ENCODE data around the gene SLC13A4. TPM values are rescaled to one million over a fixed set of nuclear protein-coding genes. Genes with fewer than 3 reads are reported as not detected.

SLC13A4 gene
- total RNA-seq, 2 experiments from 2014 or later: not detected

- no peak for DNase-seq (ENCODE audit: low spot score)
- TF ChIP-seq CTCF (conservative IDR thresholded peaks at IDR 0.05; ENCODE audit: low read length) (no peak), EZH2phosphoT487 (IDR thresholded peaks at IDR 0.05; ENCODE audit: borderline replicate concordance, low read depth, low read length) (no peak)
- Histone ChIP-seq H3K9me2 (ENCODE audit: insufficient read depth, low read length) (no peaks in the 10 kb centered on the region), H3K9me3 (ENCODE audit: low read length) (no peaks in the 10 kb centered on the region), H3K27ac (ENCODE audit: low read depth, low read length, poor library complexity, severe bottlenecking) (no peak overlapping the region), H4K20me1 (ENCODE audit: insufficient read depth, low read length) (no peaks in the 10 kb centered on the region), H3K4me2 (ENCODE audit: low read length) (no peak overlapping the region), H3K79me2 (ENCODE audit: insufficient read depth, low read depth, low read length) (no peaks in the 10 kb centered on the region), H2AFZ (ENCODE audit: low read length) (no peak overlapping the region), H3K4me3 (ENCODE audit: low read depth, low read length, poor library complexity, severe bottlenecking) (no peak overlapping the region), H3K4me1 (ENCODE audit: insufficient read depth, low read length, poor library complexity, severe bottlenecking) (no peaks in the 10 kb centered on the region), H3K36me3 (ENCODE audit: insufficient read depth, low read length) (no peaks in the 10 kb centered on the region)
- intact Hi-C loops (cut with micrococcal nuclease; ENCODE audit: unreplicated experiment): no loop called here
- no TSS peak for BruUV-seq (replicated peaks)
- ChIA-PET POLR2A (interaction anchor here (0.6 kb wide), 1 partner anchor 602 kb away, joined by 3 read pairs; no protein-coding TSS in a partner anchor), CTCF (ENCODE audit: unreplicated experiment) (no interaction called here)
These were observed 40.1 kb upstream of the SLC13A4 start for GRCh38 chr7:135768064-135768463.

- TF ChIP-seq CTCF (conservative IDR thresholded peaks at IDR 0.05; ENCODE audit: low read length) (no peak), EZH2phosphoT487 (IDR thresholded peaks at IDR 0.05; ENCODE audit: borderline replicate concordance, low read depth, low read length) (no peak)
- H2AFZ ChIP-seq (ENCODE audit: low read length): no peak overlapping the region
- no peaks in the 10 kb centered on the region for H4K20me1 ChIP-seq (ENCODE audit: insufficient read depth, low read length)
- no peak overlapping the region for H3K27ac ChIP-seq (ENCODE audit: low read depth, low read length, poor library complexity, severe bottlenecking)
- H3K4me2 ChIP-seq (ENCODE audit: low read length): no peak overlapping the region
- no TSS peak for BruUV-seq (replicated peaks)
- H3K4me1 ChIP-seq (ENCODE audit: insufficient read depth, low read length, poor library complexity, severe bottlenecking): no peaks in the 10 kb centered on the region
- no peaks in the 10 kb centered on the region for H3K9me3 ChIP-seq (ENCODE audit: low read length)
- POLR2A ChIA-PET: no interaction called here
- CTCF ChIA-PET (ENCODE audit: unreplicated experiment): no interaction called here
- intact Hi-C loops (cut with micrococcal nuclease; ENCODE audit: unreplicated experiment): no loop called here
- H3K79me2 ChIP-seq (ENCODE audit: insufficient read depth, low read depth, low read length): no peaks in the 10 kb centered on the region
- H3K9me2 ChIP-seq (ENCODE audit: insufficient read depth, low read length): no peaks in the 10 kb centered on the region
- DNase-seq (ENCODE audit: low spot score): no peak
- H3K36me3 ChIP-seq (ENCODE audit: insufficient read depth, low read length): no peaks in the 10 kb centered on the region
- H3K4me3 ChIP-seq (ENCODE audit: low read depth, low read length, poor library complexity, severe bottlenecking): no peak overlapping the region
These were observed 35.3 kb upstream of the SLC13A4 start for GRCh38 chr7:135763261-135763660.

GRCh38 chr7:135761751-135762488, 33.9 kb upstream of the SLC13A4 start:
- CTCF ChIA-PET (ENCODE audit: unreplicated experiment): no interaction called here
- H3K4me3 ChIP-seq (ENCODE audit: low read depth, low read length, poor library complexity, severe bottlenecking): no peak overlapping the region
- H3K9me2 ChIP-seq (ENCODE audit: insufficient read depth, low read length): no peaks in the 10 kb centered on the region
- TF ChIP-seq CTCF (conservative IDR thresholded peaks at IDR 0.05; ENCODE audit: low read length) (no peak), EZH2phosphoT487 (IDR thresholded peaks at IDR 0.05; ENCODE audit: borderline replicate concordance, low read depth, low read length) (no peak)
- no peaks in the 10 kb centered on the region for H3K9me3 ChIP-seq (ENCODE audit: low read length)
- H3K4me2 ChIP-seq (ENCODE audit: low read length): no peak overlapping the region
- H3K4me1 ChIP-seq (ENCODE audit: insufficient read depth, low read length, poor library complexity, severe bottlenecking): no peaks in the 10 kb centered on the region
- H3K36me3 ChIP-seq (ENCODE audit: insufficient read depth, low read length): no peaks in the 10 kb centered on the region
- H4K20me1 ChIP-seq (ENCODE audit: insufficient read depth, low read length): no peaks in the 10 kb centered on the region
- H3K79me2 ChIP-seq (ENCODE audit: insufficient read depth, low read depth, low read length): no peaks in the 10 kb centered on the region
- no peak overlapping the region for H2AFZ ChIP-seq (ENCODE audit: low read length)
- H3K27ac ChIP-seq (ENCODE audit: low read depth, low read length, poor library complexity, severe bottlenecking): no peak overlapping the region
- BruUV-seq (replicated peaks): no TSS peak
- intact Hi-C loops (cut with micrococcal nuclease; ENCODE audit: unreplicated experiment): no loop called here
- no peak for DNase-seq (ENCODE audit: low spot score)
- POLR2A ChIA-PET: interaction anchor here (0.6 to 0.7 kb wide), 2 partner anchors 16 to 98 kb away, joined by 3 read pairs; no protein-coding TSS in a partner anchor

Measured in OCI-LY7 (cell line).